GM12891 (cell line): ENCODE measurements around the gene GNLY.

Source experiments
- POLR2A ChIP-seq: IDR thresholded peaks from 2 replicates; pipeline ENCODE4 v1.6.1; 2011; ENCODE audit warnings: low read depth, low read length, control low read depth
- POLR2AphosphoS5 ChIP-seq: IDR thresholded peaks from 2 replicates; pipeline ENCODE4 v1.6.1; 2011; ENCODE audit warnings: low read depth, low read length, control low read depth
- SPI1 ChIP-seq: IDR thresholded peaks from 2 replicates; pipeline ENCODE4 v1.6.1; 2011; ENCODE audit warnings: low read depth, low read length, control low read depth
- TAF1 ChIP-seq: IDR thresholded peaks from 2 replicates; pipeline ENCODE4 v1.6.1; 2011; ENCODE audit warnings: low read depth, low read length, control low read depth

DNA sequence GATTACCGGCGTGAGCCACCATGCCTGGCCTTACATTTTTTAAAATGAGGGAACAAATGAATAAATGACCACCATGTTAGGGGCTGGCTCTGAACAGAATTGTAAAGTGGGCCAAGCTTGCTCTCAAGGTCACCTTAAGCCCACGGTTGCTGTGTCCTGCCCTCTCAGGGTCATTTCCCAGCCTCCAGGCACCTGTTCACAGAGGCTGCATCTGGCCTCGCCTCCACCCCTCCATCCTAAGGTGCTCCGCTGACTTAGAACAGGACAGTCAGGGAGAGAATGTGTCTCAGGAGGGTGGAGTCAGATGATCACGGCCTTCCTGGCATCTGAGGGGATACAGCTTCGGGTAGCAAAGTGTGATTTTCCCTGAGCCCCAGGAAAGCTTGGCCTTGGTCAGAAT, 33.4 kb upstream of the GNLY start:
- TF ChIP-seq TAF1, result no peak
- no peak for TF ChIP-seq POLR2A
- TF ChIP-seq POLR2AphosphoS5, result no peak
- no peak for TF ChIP-seq SPI1
